GM15510 (cell line): ENCODE data around the gene MRPL21.

ENCODE experiments used
- POLR2A ChIP-seq: IDR thresholded peaks from 3 replicates; pipeline ENCODE4 v1.6.1; 2011; ENCODE audit warnings: borderline replicate concordance; ENCODE audit not compliant: insufficient read length; ENCODE audit errors: extremely low read depth

Gene MRPL21

DNA sequence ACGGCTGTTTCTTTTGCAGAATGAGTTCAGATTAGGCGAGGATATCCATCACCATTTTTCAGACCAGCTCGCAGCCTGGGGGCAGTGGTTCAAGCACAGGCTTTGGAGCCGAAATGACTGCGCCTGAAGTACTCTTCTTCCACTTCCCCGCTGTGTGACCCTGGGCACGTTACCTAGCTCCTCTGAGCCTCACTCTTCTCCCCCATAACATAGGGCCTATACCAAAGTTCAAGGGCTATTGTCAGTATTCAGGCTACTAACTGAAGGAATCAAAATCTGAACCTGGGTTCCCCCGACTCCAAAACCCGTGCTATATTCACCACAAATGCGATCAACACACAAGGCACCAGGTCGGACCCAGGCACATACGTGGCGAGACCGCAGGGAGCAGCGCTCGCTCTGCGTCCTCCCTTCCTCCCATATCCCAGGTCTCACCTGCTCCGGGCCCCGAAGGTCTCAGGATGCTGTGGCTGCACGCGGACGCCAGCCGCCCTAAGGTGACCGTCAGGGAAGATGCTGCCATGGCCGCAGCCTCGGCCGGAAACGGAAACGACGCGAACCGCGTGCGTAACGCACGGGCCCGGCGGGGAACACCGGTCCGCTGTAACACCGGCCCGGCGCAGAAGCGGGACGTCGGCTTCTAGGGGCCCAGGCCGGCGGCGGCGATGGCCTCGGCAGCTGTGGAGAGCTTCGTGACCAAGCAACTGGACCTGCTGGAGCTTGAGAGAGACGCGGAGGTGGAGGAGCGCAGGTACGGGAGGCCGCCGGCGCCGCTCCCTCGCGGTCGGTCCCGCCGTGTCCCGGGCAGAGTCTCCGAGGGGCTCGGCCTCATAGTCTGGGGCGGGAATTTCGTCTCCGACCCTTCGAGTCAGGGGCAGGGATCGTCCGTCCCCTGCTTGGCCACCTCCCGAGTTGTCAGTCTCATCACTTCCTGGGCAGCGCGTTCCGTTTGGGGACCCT lies at the start of gene MRPL21, which contains the start of gene IGHMBP2:
Gene MRPL21, minus strand, starts transcription at position 545 of the 960 bp plus-strand sequence. Its CDS starts 22 bp downstream, at position 523.
Gene IGHMBP2, plus strand, starts transcription at position 604 of the 960 bp plus-strand sequence. Its CDS starts 62 bp downstream, at position 666.
- TF ChIP-seq POLR2A, result peak; percentile 97

DNA sequence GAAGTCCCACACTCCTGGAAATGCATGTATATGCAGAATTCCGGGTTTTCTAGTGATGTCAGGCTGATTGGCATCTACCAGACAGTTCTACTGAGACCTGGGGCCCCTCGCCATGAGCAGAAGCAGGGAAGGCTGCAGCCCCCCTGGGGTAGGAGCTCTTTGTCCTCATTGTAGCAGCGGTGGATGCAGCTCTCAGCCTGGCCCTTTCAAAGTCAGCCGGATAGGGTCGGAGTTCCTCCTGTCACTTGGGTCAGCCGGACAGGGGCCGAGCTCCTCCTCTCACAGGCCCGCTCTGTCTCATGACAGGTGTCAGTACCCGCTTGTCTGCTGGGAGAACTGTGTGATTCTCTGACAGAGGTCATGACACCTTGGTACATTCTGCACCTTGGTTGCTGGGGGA lies 47.1 kb upstream of the MRPL21 start:
- no peak for TF ChIP-seq POLR2A

DNA sequence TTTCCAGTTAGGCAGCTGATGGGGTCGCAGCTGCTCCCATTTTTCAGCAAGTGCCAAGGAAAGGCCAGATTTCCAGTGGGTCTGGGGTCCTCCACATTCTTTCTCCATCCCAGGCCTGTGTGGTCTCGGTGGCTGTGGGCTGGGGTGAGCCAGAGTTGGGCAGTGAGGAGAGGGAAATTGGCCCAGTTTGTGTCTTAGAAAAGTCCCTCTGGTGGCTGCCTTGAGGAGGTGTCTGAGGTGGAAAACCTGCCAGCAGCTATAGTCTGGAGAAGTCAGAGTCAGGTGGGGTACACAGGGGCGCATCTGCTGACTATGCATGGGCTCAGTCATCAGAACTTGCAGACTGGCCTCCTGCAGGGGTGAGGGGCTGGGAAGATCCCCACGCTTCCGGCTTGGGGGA lies 46.6 kb upstream of the MRPL21 start:
- no peak for TF ChIP-seq POLR2A

DNA sequence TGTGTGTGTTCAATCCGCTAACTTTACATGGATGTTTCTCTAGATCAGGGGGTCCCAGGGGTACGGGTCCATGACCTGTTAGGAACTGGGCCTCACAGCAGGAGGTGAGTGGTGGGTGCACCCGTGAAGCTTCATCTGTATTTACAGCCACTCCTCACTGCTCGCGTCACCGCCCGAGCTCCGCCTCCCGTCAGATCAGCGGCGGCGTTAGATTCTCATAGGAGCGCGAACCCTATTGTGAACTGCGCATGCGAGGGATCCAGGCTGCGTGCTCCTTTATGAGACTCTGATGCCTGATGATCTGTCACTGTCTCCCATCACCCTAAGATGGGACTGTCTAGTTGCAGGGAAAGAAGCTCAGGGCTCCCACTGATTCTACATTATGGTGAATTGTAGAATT lies 45.3 kb upstream of the MRPL21 start:
- no peak for TF ChIP-seq POLR2A

DNA sequence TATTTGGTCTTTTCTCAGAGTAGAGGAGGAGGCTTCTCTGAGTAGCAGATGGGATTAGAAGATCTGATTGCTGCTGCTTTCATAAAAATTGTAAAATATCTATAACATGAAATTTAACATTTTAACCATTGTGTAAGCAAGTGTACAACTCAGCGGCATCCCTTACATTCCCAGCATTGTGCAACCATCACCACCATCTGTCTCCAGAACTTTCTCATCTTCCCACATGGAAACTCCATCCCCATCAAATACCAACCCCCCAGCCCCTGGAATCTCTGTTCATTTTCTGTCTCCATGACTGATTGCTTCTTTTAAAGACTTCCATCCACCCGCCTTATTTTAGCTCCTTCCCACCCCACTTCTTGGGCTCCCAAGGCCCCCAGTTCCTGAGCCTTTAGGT lies 44.9 kb upstream of the MRPL21 start:
- no peak for TF ChIP-seq POLR2A

DNA sequence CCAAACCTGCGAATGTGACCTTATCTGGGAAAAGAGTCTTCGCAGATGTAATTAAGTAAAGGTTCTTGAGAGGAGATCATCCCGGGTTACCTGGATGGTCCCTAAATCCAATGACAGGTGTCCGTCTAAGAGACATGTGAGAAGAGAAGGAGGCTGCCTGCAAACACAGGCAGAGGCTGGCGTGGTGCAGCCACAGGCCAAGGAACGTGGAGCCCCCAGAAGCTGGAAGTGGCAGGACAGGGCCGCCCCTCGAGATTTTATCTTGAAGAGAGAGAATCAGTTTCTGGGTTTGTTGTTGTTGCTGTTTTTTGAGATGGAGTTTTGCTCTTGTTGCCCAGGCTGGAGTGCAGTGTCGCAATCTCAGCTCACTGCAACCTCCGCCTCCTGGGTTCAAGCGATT lies 43.5 kb upstream of the MRPL21 start:
- TF ChIP-seq POLR2A, result no peak

DNA sequence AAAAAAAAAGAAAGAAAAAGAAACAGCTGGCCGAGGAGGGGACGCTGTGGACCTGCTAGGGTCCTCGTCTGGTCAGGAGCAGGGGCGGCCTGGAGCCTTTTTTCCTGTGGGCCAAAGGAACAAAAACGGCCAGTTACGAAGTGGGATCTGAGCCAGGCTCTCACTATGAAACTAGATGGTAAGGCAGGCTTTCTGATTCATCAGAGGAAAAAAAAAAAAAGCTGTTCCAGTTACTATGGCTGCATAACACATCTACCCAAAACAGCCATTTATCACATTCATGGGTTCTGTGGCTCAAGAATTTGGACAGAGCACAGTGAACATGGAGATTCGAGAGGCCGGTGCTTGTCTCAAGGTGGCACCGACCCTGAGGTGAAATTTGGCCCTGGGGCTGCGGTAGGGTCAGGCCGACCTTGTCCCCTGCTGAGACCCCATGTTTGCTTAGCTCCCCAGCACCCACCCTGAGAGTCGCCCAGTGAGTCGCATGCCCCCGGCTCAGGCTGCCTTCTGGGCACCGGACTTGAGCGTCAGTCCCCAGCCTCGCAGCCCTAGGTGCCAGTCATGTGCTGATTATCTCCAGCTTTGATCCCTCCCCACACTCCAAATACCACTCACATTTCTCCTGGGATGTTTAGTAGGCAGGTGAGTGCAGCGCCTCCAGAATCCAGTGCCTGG lies 42.9 kb upstream of the MRPL21 start:
- TF ChIP-seq POLR2A, result no peak

DNA sequence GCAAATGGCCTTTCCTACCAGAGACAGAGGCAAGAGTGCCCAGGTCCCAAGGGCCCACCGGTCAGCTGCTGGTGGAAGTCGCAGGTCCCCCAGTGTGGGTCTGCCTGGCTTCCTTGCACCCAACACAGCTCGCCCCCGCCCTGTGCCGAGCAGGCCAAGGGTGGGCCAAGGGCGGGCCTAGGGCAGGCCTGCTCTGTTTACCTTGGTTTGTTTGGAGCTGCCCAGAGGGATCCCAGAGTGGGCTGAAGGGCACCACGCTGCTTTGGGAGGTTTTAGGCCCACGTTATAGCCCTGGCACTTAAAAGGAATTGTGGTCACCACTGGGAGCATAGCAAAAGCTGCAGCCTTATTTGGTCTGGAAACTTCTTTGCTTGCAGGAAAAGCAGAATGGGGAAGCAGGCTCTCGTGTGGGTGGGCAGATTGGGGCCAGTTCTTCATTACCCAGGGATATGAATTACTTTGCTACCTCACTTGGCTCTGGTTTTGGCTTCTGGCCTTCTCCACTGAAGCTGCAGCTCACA lies 39.2 kb upstream of the MRPL21 start:
- TF ChIP-seq POLR2A, result no peak

DNA sequence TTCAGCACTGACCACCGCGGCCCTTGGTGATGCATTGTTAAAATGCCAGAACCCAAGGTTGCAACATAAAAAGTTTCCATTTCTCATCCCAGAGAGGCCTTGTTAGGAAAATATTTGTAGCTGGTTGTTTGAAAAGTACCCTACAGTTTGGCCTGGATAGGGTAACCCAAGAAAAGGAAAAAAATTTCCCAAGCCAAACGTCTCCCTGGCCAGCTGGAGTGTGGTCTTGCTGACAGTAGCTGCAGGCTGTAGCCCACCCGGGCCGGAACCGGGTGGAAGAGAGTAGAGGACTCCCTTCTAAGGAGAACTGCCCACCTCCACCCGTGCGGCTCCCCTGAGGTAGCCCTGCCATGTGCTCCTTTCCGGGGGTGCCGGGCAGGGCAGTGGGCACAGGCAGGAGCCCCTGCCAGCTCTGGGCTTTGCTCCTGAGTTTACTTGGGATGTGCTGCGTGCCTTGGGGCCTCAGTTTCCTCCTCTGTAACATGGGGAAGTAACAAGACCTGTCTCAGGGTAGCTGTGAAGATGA lies 38.5 kb upstream of the MRPL21 start:
- no peak for TF ChIP-seq POLR2A

DNA sequence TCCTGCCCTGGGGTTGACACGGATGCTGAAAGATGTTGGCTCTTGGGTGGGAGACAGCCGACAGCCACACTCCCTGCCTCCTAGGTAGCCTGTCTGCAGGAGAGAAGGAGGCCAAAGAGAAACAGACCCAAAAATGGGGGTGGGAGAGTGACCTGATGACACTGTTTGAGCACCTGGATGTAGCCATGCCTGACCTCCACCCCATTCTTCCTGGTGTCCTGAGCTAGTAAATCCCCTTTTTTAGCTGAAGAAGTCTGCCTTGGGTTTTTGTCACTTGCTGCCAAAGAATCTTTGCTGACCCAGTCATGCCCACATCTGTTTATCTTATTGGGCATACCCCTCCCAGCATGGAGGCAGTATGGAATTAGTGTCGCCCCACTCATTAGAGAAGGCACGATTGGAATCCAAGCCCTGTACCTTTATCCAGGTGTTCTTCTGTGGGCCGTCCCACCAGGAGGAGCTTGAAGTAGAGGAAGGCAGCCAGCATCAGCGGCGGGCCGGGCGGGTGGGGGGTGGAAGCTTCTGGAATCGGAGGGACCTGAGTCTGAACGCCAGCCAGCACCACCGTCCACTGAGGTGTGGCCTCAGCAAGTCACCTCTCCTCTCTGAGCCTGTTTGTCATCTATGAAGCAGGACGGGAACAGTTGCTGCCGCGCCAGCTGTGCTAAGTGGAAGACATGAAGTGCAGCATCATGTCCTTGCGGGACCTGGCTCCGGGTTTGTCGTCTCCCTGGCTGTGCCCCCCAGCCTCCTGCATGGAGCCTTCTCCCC lies 37.9 kb upstream of the MRPL21 start:
- no peak for TF ChIP-seq POLR2A

DNA sequence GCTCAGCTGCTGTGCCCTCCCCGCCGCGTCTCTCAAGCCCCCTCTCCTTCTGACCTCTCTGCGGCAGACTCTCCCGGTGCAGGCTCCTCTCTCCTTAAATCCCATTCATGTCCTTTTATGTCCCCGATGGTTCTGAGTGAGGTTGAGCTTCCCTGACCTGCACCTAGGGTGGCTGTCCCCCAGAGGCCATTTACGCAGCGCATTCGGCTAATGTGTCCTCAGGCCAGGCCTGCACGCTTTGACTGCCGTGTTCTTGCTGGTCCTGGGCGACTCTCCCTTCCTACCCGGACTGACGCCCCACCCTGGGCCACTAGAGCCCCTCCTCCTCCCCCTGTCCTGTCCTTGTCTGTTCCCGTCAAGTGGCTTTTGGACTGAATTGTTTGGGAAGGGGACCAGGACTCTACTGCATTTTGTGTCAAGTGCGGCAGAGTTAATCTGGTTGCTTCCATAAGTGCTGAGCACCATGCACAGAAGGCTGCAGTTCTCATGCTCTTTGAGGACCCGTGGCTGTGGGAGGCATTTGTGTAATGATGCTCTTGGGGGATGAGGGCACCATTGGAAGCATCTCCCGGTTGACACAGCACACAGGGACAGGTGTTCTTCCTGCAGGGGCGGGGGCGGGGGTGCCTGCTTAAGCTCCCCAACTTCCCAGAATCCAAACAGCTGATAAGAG lies 37.2 kb upstream of the MRPL21 start:
- no peak for TF ChIP-seq POLR2A

DNA sequence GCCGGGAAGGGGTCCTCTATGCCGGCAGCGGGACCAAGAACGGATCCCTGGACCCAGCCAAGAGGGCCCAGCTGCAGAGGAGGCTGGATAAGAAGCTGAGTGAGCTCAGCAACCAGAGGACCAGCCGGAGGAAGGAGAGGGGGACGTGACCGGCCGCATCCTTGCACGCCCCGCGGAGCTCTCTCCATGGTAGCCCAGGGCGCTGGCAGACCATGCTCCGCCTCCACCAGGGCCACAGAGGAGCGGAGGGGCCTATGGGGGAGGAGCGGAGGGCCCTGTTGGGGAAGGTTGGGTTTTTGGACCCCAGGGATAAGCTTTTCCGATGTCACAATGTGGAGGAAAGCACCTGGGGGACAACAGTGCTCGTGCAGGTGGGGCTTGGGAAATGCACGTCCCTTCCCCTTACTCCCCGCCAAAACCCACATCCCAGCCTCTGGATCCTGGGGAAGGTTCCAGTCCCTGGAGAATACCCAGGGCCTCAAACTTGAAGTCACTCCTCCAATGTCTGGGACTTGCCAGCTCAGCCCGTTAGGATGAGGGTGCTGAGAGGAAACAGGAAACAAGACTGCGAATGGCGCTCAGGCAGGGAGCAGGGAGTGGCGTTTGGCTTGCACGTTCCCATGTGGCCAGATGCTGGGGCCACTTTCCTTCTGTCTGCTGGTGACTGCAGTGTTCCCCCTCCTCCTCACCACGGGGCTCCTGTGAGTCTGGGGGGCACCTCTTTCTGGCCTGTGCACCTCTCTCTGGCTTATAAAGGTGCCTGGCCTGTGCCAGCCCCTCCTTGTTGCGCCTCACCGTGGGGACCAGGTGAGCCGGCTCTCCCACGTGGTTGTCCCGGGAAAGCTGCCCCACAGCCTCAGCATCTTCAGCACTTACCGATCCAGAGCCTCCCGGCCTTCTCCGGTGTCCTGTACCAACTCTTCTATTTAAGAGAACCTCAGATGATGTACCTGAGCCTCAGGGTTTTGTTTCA lies 36.2 kb upstream of the MRPL21 start:
- TF ChIP-seq POLR2A, result no peak
